ENCODE measurements around the gene SCML1.
A peak's percentile ranks its signal among the peaks of the same experiment; 100 is the strongest.

The SCML1 gene

DNA sequence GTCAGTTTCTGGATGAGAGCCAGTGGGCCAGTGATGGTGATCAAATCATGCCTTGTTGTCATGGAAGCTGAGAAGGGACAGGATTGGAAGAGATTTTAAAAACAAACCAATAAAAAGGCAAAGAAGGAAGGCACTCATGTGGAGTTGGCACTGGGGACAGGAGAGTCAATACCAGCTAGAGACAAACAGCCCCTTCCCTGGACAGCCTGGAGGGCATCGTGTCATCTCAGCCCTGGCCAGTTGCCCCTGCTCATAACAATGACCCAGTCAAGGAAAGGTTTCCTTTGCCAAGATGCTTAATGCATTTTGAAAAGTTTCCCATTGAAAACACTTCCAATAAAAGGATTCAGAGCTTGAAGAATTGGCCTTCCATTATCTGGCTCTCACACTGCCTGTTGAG is 55.5 kb downstream of the SCML1 start:
- DNase-seq (ENCODE audit: low spot score): no peak

DNA sequence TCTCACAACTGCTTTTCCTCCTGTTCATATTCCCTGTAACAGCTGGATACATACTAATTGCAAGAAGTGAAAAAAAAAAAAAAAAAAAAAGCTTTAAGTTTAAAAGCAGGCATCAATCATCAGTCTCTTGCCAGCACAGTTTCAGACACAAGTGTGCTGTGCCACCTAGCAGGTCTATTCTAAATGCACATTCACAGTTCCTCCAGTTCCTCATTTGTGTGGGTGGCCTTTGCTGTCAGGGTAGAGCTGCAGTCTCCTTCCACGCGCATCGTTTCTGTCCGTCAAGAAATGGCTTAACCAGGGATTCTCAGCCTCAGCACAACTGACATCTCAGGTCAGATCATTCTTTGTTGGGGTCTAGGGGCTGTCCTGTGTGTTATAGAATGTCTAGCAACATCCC is 61.6 kb downstream of the SCML1 start:
- DNase-seq (ENCODE audit: low spot score): no peak

DNA sequence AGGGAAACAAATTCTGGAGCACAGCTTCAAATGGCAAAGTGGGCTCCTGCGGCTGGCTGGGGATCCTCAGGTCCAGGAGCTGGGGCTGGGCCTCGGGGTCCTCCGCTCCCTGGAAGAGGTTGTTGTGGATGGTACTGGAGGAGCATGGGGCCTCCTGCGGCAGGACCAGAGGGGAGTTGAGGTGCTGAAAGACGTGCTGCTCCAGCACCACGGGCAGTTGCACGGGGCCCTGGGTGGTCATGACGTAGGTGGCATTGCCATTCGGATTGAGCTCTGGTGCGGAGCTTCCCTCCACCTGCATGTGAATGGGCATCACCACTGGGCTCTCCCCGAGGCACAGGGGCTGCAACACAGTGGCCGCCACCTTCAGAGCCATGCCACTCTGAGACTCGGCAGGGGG is 64.1 kb downstream of the SCML1 start:
- no peak for DNase-seq (ENCODE audit: low spot score)

DNA sequence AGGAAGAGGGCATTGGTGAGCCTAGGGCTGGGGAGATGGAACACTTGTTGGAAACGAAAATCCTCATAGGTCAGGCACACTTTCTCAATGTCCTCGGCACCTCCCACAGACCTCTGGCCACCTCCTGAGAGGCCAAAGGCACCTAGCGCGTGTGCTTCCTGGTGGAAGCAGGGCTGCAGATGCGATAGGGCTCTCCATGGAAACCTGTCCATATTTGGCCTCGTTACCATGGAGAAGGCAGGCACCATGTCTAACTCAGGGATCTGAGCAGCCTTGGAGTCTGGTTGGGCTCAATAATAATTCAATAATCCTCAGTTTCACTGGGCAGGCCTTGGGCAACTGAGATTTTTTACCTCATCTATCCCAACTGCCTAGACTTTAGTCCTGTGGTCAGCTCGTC is 65.5 kb downstream of the SCML1 start:
- DNase-seq (ENCODE audit: low spot score): peak; percentile 17

DNA sequence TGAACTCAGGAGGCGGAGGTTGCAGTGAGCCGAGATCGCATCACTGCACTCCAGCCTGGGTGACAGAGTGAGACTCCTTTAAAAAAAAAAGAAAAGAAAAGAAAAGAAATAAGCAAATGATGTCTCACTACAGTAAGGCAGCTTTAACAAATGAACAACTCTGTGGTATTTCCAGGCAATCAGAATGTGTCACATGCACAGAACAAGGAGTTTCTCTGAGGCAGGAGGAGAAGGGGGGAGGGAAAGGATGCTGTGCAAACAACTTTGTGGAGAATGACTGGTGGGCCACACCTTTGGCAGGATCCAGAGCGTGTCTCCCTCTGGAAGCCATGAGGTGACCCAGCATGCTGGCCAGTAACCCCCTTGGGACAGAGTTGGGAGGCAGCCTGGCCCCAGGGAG is 66.2 kb downstream of the SCML1 start:
- peak; percentile 84 for DNase-seq (ENCODE audit: low spot score)

Measured in kidney tubule cell (primary cell).